Erythroblast (primary cell): Measurements from ENCODE around the gene LCORL.

Experiments
- GATA1 ChIP-seq: IDR thresholded peaks from 2 replicates; pipeline ENCODE4 v1.6.1; 2011; ENCODE audit warnings: low read depth, mild to moderate bottlenecking, control low read depth, low read length, moderate library complexity
- POLR2A ChIP-seq: IDR thresholded peaks from 2 replicates; pipeline ENCODE4 v1.6.1; 2011; ENCODE audit warnings: mild to moderate bottlenecking, low read length

- TF ChIP-seq POLR2A (no peak), GATA1 (no peak)
Observed at GRCh38 chr4:17817027-17817426, 204.5 kb downstream of the LCORL start.
